Stimulated activated CD8-positive, alpha-beta memory T cell treated with anti-CD3 and anti-CD28 coated beads, Interleukin-4, amount 100 ng/mL, for 1 hour (primary cell): Measurements from ENCODE around the gene CPA1.
A peak's percentile ranks its signal among the peaks of the same experiment; 100 is the strongest.

Source experiments
- DNase-seq, 2 donors: peaks; one replicate each; pipeline ENCODE4 v3.0.0-alpha.2; 2020; ENCODE audit warnings: low read depth in 2 of 2, low spot score in 1 of 2

The CPA1 gene

DNA sequence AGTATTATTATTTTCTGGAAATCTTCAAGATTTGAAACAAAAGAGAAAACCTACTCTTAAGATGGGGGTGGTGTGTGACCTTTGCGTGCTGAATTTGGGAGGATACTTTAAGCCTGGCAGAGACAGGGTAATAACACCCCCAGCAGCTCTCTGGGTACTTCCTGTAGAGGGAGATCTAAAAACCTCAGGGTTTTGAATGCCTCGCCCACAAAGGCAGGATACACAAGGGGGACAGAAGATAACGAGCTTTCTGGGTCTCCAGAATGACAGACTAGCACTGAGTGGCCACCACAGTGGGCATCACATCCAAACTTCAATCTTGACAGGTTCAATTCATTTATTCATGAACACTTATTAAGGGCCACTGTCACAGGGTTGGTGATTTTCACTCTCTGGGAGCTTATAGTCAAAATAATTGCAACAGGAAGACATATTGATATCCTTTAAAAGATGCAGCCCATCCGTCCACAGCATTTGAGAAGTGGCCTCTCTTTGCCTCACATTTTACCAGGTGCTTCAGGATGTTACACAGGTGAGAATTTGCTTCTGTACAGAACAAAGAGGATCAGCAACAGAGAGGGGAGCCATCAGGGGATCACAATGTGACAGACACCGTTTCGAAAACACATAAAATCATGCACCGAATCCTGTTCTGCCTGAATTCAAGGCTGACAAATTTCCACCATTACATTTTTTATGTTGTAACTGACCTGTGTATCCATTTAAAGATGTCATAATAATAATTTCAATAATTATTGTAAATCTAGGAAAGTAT, 14.3 kb downstream of the CPA1 start:
- DNase-seq: peak in 1 of 2 donors; percentile 13

DNA sequence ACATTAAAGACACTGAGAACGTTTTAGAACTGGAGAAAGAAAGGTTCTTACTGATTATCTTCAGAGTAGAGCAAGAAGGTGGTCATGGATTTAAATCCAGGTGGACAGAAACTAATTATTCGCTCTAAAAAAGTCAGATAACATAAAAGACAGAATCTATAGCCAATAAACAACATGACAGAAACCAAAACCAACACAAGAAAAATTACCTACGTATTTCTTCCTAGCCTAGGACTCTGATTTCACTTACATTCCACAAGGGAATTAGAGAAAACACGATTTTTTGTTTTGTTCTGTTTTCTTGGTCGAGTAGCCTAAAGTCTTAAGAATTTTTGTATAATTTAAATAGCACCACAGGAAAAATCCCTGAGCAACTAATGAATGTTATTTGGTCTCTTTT, 15.1 kb downstream of the CPA1 start:
- no peak for DNase-seq

- no peak for DNase-seq
These were observed 15.8 kb downstream of the CPA1 start for GRCh38 chr7:130396109-130396508.

- no peak for DNase-seq
These were observed 16.9 kb downstream of the CPA1 start for GRCh38 chr7:130397051-130397757.

DNA sequence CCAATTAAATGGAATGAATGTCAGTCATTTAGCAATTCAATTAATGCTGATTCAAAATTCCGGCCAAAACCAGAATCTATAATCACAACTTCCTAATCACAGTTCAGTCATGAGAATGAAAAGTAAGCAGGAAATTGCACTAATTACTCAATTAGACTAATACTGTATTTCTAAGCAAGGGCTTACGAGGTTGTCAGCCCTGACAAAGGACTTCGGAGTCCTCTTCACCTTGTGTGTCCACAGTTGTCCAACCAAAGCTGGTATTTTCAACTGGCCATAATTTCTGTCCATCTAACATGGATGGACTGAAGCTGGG, 17.4 kb downstream of the CPA1 start:
- DNase-seq: no peak

- no peak for DNase-seq
These were observed 18.3 kb downstream of the CPA1 start for GRCh38 chr7:130398526-130399090.

DNA sequence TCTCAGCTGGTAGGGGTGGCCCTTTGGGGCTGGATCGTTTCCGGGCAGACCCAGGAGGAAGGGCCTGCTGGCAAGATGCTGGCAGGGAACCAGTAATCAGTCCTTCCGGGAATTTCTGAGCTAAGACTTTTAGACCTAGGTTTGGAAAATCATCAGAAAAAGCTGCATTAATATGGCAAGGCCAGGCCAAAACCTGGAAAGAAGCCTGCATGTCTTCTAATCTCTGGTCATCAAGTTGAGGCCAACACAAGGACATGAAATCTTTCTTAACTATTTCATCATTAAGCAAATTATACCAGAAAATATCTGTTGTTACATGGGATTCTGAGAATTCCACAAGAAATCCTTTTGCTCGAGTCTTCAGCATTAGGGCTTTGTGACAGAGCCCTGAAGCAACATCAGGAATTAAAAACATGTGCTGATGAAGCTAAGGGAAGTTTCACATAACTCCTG, 19.9 kb downstream of the CPA1 start:
- DNase-seq: no peak

DNA sequence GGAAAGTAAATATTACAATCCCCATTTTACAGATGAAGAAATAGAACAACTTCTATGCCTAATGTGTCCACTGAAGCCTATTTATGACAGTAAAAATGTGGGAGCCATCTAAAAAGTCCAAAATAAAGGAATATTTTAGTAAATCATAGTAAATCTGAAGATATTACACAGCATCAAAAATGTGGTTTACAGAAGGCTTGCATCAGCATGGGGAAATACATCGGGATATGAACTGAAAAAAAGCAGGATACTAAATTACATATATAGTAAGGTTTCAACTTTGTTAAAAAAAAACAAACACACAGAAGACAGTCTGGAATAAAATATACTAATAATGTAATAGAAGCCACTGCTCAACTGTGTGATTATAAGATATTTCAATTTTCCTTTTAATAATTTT, 20.8 kb downstream of the CPA1 start:
- DNase-seq: no peak

DNA sequence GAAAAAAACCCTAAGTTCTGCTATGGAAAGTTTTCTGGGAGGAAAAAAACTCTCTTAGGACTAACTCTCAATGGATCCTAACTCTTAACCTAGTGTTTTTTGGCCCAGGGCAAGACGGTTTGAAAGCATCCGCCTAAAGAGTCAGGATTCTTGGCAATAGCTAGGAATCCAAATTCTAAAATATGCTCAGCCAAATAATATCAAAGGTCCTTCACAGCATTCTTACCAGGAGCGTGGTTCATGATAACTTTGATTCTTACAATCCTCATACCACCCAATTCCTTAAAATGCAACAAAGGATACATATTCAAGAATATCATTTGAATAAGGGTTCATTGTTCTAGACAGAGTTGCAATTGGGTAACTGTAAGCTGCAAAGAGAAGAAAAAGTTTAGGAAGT, 21.3 kb downstream of the CPA1 start:
- no peak for DNase-seq

DNA sequence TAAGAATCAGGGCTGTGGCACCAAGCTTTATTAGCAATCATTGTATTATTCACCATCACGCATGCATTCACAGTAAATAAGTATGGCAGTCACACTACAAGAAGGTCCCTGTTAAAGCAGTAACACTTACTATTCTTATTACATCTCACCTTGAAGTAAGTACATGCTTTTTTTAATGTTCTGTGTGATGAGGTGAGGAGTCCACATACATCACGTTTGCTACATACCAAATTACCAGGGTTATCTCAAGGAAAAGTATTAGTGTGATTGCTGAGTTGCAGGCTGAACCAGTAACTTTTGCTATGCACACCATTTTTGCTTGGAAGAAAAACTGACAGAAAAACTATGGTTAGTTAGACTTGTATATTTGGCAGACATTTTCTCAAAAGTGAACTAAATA, 24.7 kb downstream of the CPA1 start:
- DNase-seq: no peak

DNA sequence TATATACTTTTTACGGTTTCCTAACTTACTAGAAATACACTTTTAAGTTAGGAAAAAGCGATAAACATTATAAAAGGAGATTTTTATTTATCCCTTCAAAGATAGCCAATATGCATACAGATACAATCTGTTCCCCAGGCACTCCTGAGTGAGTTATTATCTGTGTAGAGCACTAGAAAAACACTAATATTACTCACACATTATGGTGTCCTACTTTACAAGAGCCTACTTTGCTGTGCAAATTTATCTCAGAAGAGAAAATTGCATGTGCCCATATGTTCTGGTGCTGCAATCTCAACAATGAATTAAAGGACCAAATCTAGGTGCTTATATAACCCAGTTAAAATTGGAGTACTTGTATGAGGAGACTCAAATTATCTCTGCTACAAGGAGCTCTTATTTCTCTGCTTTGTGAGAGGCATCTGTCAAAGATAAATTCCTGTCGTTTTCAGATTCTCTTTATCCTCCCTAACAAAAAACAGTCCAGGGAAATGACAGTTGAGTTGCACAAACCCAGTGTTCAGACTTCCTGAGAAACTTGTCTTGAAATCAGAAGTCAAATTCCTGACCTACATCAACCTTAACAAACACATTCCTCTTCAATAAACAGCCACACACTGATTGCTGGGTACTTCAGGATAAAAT, 28.9 kb downstream of the CPA1 start:
- no peak for DNase-seq

DNA sequence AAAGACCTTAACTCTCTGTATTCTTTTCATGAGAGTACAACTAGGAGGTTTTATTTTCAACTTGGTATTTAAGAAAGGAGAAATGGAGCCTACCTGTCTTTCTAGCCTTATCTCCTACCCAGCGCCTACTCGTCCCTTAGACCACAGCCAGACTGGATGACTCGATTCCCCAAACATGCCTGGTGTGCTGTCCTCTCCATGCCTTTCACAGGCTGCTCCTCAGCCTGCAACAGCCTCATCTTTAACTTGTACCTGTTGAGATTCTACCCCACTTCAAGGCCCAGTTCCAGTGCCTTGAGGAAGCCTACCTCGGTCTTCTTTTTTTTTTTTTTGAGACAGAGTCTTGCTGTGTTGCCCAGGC, 29.4 kb downstream of the CPA1 start:
- DNase-seq: no peak

- DNase-seq: no peak
These were observed 30.7 kb downstream of the CPA1 start for GRCh38 chr7:130410868-130411541.

DNA sequence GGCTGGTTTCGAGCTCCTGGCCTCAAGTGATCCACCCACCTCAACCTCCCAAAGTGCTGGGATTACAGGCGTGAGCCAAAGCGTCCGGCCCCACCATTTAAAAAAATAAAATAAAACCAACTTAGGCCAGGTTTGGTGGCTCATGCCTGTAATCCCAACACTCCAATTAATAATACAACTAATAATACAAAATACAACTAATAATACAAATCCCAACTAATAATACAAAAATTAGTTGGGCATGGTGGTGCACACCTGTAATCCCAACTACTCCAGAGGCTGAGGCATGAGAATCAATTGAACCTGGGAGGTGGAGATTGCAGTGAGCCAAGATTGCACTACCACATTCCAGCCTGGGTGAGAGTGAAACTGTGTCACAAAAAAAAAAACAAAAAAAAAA, 32.9 kb downstream of the CPA1 start:
- no peak for DNase-seq

- no peak for DNase-seq
These were observed 34.7 kb downstream of the CPA1 start for GRCh38 chr7:130415006-130415405.

GRCh38 chr7:130417213-130417612, 36.9 kb downstream of the CPA1 start:
- DNase-seq: no peak

- no peak for DNase-seq
These were observed 38.0 kb downstream of the CPA1 start for GRCh38 chr7:130418306-130418705.

- DNase-seq: no peak
These were observed 39.4 kb downstream of the CPA1 start for GRCh38 chr7:130419658-130420057.

GRCh38 chr7:130420943-130421578, 40.8 kb downstream of the CPA1 start:
- no peak for DNase-seq

DNA sequence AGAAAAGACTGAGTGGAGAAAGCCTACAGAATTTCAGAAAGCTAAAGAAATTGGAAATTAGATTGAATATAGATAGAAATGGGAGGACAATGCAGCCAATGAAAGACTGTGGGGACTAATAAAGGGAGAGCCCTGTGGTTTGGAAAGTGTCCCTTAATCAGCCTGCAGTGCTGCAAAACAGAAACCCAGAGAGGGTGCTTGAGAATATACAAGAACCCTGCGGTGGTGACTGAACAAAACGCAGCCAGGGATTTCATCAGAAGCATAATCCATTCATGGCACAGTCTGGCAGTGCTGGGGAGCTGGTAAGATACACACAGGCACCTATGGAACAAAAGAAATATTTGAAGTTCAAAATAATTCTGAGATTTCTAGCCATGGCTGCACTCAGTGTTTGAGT, 41.4 kb downstream of the CPA1 start:
- no peak for DNase-seq

- DNase-seq: no peak
These were observed 43.3 kb downstream of the CPA1 start for GRCh38 chr7:130423501-130424037.
